OCI-LY1 (cell line): Measurements from ENCODE around the gene RASL10B.

Experiments
- EZH2 ChIP-seq: fragments of 200-600 bp; sonication (generic), shearing (Covaris generic); IDR thresholded peaks from 2 replicates; pipeline ENCODE4 v1.8.0; 2017; ENCODE audit warnings: borderline replicate concordance, mixed run types, mild to moderate bottlenecking, antibody characterized with exemption, low read length, moderate library complexity, mixed read lengths
- TF ChIP-seq, protein P1 (sequence below): fragments of 200-600 bp; sonication (generic), shearing (Covaris generic); IDR thresholded peaks from 2 replicates; pipeline ENCODE4 v1.5.1; 2017; ENCODE audit warnings: mild to moderate bottlenecking, antibody characterized with exemption, low read length, moderate library complexity, mixed read lengths

DNA sequence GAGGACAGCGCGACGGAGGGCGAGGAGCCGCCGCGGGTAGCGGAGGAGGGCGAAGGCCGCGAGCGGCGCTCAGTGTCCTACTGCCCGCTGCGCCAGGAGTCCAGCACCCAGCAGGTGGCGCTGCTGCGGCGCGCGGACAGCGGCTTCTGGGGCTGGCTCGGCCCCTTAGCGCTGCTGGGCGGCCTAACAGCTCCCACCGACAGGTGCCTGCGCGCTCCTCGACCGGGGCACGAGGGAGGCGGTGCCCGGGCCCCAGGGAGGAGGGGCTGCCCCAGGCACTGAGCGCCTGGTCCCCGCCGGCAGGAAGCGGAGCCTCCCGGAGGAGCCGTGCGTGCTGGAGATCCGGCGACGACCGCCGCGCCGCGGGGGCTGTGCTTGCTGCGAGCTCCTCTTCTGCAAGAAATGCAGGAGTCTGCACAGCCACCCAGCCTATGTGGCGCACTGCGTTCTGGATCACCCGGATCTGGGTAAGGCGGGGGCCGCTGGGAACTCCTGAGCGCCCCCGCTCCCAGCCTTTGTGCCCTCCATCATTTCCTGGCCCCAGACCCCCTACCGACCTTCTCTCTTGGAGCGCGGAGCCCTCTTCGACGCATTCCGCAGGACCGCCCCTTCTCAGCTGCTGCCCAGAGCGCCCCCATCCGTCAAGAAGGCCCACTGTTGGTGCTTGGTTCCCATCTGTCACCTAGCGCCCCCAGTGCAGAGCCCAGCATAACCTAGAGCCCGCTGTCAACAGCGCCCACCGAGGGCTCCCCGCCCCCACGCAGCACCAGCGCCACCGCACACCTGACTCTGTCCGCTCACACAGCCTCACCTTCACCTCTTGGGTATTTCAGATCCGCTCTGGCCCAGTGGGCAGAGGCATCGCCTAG is 32.9 kb downstream of the RASL10B start:
- TF ChIP-seq, protein P1, sequence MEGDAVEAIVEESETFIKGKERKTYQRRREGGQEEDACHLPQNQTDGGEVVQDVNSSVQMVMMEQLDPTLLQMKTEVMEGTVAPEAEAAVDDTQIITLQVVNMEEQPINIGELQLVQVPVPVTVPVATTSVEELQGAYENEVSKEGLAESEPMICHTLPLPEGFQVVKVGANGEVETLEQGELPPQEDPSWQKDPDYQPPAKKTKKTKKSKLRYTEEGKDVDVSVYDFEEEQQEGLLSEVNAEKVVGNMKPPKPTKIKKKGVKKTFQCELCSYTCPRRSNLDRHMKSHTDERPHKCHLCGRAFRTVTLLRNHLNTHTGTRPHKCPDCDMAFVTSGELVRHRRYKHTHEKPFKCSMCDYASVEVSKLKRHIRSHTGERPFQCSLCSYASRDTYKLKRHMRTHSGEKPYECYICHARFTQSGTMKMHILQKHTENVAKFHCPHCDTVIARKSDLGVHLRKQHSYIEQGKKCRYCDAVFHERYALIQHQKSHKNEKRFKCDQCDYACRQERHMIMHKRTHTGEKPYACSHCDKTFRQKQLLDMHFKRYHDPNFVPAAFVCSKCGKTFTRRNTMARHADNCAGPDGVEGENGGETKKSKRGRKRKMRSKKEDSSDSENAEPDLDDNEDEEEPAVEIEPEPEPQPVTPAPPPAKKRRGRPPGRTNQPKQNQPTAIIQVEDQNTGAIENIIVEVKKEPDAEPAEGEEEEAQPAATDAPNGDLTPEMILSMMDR = peak; percentile 91
- no peak for TF ChIP-seq EZH2
